Upper lobe of left lung (tissue), 4 donors: ENCODE results near the gene NALCN.

Source experiments
- CTCF ChIP-seq, 6 experiments: fragments of 450-650 bp in 4 of 6; fragments of 200-600 bp in 2 of 6; sonication (generic) in 2 of 6; IDR thresholded peaks; one replicate each; pipeline ENCODE4 v1.5.1; 2016 to 2019; ENCODE audit warnings: antibody characterized with exemption in 6 of 6
- EP300 ChIP-seq, 4 donors: sonication (generic); formaldehyde crosslinking; IDR thresholded peaks; one replicate each; pipeline ENCODE4 v1.5.1; 2017; ENCODE audit warnings: antibody characterized with exemption in 4 of 4, control low read depth in 2 of 4

DNA sequence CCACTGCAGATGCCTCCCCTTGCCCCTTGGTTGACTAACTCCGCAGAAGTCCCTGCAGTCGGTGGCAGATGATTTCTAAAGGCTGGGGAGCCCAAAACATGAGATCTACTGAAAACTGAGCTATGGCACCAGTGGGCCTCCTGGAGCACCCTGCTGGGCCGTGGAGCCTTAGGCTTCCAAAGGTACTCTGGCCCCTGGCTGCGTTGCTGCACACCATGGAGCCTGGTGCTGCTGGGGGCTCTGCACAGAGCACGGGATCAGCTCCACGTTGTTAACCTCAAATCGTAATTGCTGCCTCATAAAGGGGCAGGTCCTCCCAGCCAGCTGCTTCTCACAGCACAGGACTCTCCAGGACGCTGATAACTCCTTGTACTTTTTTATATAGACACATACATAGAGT is 357.5 kb downstream of the NALCN start:
- TF ChIP-seq CTCF (IDR thresholded peaks at IDR 0.05) (no peak), EP300 (IDR thresholded peaks at IDR 0.05) (no peak)
